NCI-H82 treated with DMSO at 0.1 percent for 48 hours (cell line): ENCODE data around the gene CACNB2.

Experiments
- DNase-seq: peaks from one replicate; lab custom pipeline; 2025; ENCODE audit not compliant: unreplicated experiment; lab: John Stamatoyannopoulos, UW

The CACNB2 gene

GRCh38 chr10:18328941-18329340, 188.7 kb downstream of the CACNB2 start:
- no peak for DNase-seq

DNA sequence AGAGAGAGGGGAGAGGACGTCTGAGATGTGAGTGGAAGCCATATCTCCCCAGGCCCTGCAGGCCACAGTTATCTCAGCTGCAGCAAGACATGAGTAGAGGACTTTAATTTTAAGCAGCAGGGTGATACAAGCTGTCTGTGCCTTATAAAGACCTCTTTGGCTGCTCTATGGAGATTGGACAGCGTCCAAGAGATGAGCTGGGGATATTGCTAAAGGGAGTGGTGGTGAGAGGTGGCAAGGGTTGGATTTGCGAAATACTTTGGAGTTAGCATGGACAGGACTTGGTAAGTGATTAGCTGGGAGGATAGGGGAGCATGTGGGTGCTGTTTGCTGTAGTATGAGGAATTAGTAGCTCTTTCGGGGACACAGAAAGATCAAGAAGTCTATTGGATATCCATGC, 191.8 kb downstream of the CACNB2 start:
- peak; percentile 7 for DNase-seq

GRCh38 chr10:18332484-18332883, 192.3 kb downstream of the CACNB2 start:
- no peak for DNase-seq

DNA sequence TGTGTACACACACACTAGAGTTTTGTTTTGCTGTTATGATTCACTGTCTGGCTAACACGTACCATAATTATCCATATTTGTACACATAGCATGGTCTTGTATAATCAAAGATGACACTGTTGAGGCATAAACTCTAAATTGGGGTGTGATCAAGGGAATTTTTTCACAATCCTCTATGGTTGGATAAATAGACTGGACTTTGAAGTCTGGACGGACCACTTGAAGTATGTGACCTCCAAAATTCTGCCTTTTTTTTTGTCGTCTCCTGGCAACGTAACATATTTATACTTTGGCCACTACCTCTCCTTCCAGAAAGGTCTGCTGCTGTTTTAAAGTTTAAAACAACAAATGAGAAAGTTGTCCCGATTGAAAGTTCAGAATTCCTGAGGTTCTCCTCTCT, 193.4 kb downstream of the CACNB2 start:
- no peak for DNase-seq

GRCh38 chr10:18334116-18334867, 194.1 kb downstream of the CACNB2 start:
- DNase-seq: no peak

- peak; percentile 59 for DNase-seq
Observed at GRCh38 chr10:18340496-18341051, 200.3 kb downstream of the CACNB2 start.

DNA sequence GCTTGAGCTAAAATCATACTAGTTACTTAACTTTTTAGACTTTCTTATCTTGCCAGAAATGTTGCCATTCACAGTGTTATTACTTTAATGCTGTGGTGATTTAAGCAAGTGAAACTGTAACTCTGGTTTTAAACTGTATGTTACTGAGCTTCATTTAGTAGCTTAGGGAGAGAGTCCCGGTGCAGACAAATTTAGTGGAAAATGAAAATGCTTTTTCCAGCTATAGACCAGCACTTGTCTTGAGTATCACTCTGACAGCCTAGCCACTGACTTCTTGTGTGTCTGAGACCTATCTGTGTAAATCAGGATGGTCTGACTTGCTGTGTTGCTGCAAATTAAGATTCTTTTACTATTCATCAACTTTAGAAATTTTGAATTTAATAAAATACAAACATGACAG, 200.8 kb downstream of the CACNB2 start:
- DNase-seq: no peak

DNA sequence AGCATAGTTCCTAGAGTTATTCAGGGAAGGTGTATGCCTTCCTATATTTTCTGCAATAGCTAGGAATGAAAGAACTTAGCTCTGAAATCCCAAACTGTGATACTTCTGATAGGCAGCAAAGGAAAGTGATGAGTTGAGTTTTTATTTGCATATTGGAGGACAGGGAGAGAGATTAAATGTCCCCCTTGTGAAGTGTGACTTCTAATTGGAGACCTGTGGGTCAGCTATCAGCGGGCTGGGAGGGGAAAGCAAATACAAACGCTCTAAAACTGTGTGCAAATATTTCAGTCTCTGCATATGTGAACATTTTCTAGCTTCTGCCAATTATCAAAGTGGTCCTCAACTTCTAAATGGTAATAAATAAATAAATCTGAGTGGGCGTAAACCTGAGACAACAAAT, 203.3 kb downstream of the CACNB2 start:
- no peak for DNase-seq

DNA sequence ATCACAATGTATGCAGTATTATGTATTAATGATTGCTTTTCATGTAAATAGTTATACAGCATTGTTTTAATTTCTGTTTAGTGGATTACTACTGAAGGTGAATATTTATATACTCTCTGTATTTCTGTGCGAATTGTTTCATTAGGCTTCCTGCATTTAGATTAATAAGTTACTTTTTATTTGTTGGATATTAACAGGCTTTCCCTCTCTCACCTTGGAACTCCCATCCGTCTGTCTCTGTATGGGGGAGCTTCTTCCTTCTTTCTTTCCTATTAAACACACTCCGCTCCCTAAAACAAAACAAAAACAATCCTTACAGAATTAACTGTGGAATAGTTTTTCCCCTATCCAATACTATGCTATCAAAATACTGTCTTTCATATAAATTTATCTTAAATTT, 205.1 kb downstream of the CACNB2 start:
- no peak for DNase-seq

DNA sequence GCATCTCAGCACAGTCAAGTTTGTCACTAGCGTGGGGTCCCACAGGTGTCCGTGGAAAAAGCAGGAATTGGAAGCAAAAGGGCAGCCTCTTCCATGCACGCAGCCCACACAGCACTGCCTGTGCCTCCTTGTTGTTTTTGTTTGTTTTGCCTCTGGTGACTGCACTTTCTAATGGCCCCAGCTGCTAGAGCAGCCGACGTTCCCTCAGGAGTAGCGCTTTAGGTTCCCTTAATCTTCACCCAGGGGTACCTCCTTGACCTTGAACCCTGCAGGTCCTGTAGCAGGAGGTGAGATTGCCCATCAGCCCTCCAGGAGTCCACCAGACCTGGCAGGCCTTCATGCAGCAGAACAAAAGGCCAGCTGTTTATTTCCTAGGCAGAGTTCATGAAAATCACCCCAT, 210.1 kb downstream of the CACNB2 start:
- DNase-seq: no peak

DNA sequence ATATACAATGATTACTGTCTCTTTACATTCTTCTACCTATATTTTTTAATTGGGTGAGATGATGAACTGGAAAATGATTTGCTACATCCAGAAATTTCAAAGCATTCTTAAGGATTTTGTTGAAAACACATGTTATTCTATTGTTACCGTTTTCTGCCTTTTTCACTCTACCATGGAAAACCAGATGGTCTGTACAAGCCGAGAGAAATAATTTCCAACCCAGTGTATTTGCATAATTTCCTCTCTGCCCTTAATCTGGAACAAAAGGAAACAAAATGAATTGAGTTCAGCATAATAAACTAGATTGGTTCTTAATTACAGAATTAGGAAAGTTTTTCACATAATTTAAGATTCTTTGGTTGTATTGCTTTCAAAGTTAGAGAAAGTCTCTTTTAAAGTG, 211.2 kb downstream of the CACNB2 start:
- DNase-seq: no peak

DNA sequence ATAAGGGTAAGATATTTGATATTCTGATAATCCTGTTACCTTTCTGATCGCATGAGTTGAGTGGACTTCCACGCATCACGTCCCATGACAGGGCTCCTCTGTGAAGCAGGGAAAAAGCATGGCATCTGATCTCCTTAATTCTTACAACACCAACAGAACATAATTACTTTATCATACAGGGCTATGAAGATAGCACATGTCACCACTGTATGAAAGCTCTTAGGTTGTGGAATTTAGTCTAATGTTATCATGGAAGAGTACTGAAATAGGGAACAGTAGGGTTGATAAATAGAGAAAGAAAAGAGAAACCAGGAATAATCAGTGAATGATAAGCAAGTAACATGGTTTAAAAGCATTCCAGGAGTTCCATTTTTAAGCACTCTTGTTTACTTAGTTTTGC, 212.0 kb downstream of the CACNB2 start:
- DNase-seq: peak; percentile 20

- DNase-seq: no peak
Observed at GRCh38 chr10:18359812-18360211, 219.6 kb downstream of the CACNB2 start.

- DNase-seq: peak; percentile 65
Observed at GRCh38 chr10:18362892-18363291, 222.7 kb downstream of the CACNB2 start.

GRCh38 chr10:18364987-18365775, 225.0 kb downstream of the CACNB2 start:
- peak; percentile 81 for DNase-seq

DNA sequence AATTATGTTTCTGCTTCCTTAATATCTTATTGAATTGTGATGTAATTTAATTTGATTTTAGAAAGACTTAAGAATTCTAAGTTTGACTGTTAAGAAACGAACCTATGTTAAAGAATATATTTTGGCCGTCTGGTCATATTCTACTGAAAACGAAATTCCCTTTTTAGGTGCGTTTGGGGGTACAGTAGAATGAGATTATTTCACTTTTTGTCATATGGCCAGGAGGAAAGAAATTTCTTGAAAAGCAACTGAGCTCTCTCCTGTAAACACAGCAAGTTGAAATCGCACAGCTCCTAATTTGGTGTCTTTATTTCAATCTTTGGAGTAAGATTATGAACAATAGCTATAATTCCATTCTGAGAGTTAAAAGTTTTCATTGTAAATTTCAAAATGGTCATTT, 227.6 kb downstream of the CACNB2 start:
- no peak for DNase-seq

GRCh38 chr10:18368273-18368672, 228.0 kb downstream of the CACNB2 start:
- DNase-seq: no peak

DNA sequence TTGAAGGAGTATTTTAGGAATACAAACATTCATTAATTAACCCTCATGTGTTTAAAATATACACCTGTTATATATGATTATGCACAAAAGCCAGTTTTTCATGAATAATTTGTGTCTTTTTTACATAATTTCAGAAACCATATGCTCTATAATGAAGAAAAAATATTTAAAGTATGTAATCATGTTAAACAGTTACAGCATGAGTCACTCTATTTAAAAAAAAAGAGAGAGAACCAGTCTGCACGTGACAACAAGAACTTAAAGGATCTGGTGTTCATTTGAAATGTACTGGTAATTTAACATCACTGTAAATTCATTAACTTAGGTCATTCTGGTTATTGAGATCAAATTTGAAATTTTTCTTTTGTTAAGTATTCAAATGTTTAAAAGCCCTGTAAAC, 228.5 kb downstream of the CACNB2 start:
- DNase-seq: no peak

DNA sequence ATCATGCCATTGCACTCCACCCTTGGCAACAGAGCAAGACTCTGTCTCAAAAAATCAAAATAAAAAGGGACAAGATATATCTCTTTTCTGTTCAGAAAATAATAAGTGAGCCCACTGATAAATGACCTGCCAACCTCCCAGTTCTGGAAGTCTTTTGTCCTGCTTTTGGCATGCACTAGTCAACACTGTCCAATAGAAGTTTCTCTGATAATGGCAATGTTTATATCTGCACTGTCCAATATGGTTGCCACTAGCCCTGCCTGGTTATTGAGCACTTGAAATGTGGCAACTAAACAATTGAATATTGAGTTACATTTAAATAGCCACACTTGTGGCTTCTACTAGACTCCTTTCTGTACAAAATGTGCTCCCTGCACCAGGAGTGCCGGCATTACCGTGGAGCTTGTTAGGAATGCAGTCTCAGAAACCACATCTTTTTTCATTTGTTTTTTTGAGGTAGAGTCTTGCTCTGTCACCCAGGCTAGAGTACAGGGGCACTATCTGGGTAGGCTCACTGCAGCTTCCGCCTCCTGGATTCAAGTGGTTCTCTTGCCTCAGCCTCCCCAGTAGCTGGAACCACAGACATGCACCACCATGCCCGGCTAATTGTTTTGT, 229.7 kb downstream of the CACNB2 start:
- no peak for DNase-seq

GRCh38 chr10:18376650-18377049, 236.4 kb downstream of the CACNB2 start:
- no peak for DNase-seq

DNA sequence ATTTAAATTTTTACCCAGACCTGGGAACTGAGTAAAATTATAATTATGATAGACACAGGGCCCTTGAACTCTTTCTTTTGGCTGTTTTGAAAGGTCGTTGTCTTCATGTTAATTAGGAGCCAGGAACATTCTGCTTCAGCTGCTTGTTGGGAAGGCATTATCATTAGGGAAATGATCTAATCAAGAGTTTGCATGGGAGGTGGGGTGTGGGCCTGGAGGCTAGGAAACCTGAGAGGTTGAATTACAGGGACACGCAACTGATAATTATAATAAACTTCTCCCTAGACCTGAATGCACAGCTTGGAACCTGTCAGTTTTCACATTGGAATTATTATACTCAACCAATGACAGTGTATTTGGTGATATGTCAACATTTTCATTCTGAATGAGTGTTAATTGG, 237.7 kb downstream of the CACNB2 start:
- DNase-seq: no peak

- DNase-seq: no peak
Observed at GRCh38 chr10:18378766-18379165, 238.5 kb downstream of the CACNB2 start.
